ENCODE data around the gene ATAD3A. TPM values are rescaled to one million over a fixed set of nuclear protein-coding genes. Genes with fewer than 3 reads are reported as not detected.

The ATAD3A gene
- total and polyA plus RNA-seq, 9 of the 15 experiments (the other 6 are each of a cell fraction or from before 2014, with no cell fraction given), result 0.10 to 173 (median 36.7) TPM

GRCh38 chr1:1559066-1559465, 47.1 kb downstream of the ATAD3A start:
- DNase-seq (ENCODE audit: extremely low read depth in 1 of 4, low spot score in 3 of 4) (no peak), ATAC-seq (no peak), FAIRE-seq (peak; percentile 48)
- Histone ChIP-seq H3K4me3 (no peak overlapping the region), H3K4me2 (ENCODE audit: insufficient read depth, low read length) (no peak overlapping the region), H3K27ac (ENCODE audit: extremely low read depth, low read depth, low read length) (no peak overlapping the region), H3K9me1 (ENCODE audit: control insufficient read depth, insufficient read depth, low read length) (peaks cover 3% of the 10 kb centered on the region), H3K9ac (ENCODE audit: insufficient read depth in 1 of 2, low read depth in 2 of 2, low read length in 2 of 2) (no peak overlapping the region; a peak in 1 of 4 replicates), H3K36me3 (ENCODE audit: control insufficient read depth, insufficient read depth, low read length) (peaks cover 80% of the 10 kb centered on the region), H2AFZ (ENCODE audit: low read depth, low read length) (no peak overlapping the region), H3K79me2 (ENCODE audit: control insufficient read depth, insufficient read depth, low read length) (peaks cover 48% of the 10 kb centered on the region), H3K4me1 (replicated peaks in 1 of 2; ENCODE audit: control insufficient read depth in 2 of 2, insufficient read depth in 2 of 2, low read length in 2 of 2) (peaks cover 0 to 32% of the 10 kb centered on the region in 2 experiments; a peak in 3 of 5 replicates), H3K27me3 (ENCODE audit: control insufficient read depth in 2 of 2, insufficient read depth in 2 of 2, low read length in 2 of 2) (no peaks in the 10 kb centered on the region), H4K20me1 (replicated peaks; ENCODE audit: control insufficient read depth, insufficient read depth, low read length) (peaks cover 25% of the 10 kb centered on the region; the same call in 1 of the 2 replicates), H3K9me3 (replicated peaks; ENCODE audit: control insufficient read depth, insufficient read depth, low read depth, low read length) (no peaks in the 10 kb centered on the region; the same call in 1 of the 2 replicates)
- CTCF ChIA-PET (ENCODE audit: low intra/inter-chr PET ratio), result no interaction called here
- WGBS (ENCODE audit: insufficient coverage, low coverage, missing lambda C conversion rate), result 85% methylated on average over 17 of the region's 17 CpGs
- TF ChIP-seq RBM14 (IDR thresholded peaks at IDR 0.05; ENCODE audit: borderline replicate concordance, insufficient read depth, low read depth, low read length) (no peak), POLR2G (IDR thresholded peaks at IDR 0.05; ENCODE audit: low read depth, low read length) (peak; percentile 50; the same call in 1 of the 2 replicates), PHB (CRISPR knock-in tag; IDR thresholded peaks at IDR 0.05) (no peak), ZNF584 (CRISPR knock-in tag; IDR thresholded peaks at IDR 0.05; ENCODE audit: low read depth) (no peak), POLR2A (conservative IDR thresholded peaks at IDR 0.05) (peak; percentile 38; the same call in 1 of the 2 replicates)
- POLR2A ChIA-PET, result interaction anchor here (0.5 to 5.0 kb wide), 9 partner anchors 9 to 428 kb away, joined by 3 to 36 read pairs (median 3); no protein-coding TSS in a partner anchor
- in situ Hi-C loops (cut with MboI) (no loop called here), intact Hi-C loops (cut with micrococcal nuclease) (no loop called here)
- no TSS peak for BruUV-seq (replicated peaks)

- no peaks in the 10 kb centered on the region; the same call in 1 of the 2 replicates for H3K9me3 ChIP-seq (replicated peaks; ENCODE audit: control insufficient read depth, insufficient read depth, low read depth, low read length)
- POLR2A ChIA-PET, result interaction anchor here (0.8 to 2.0 kb wide), 2 partner anchors 12 to 92 kb away, joined by 3 to 13 read pairs; no protein-coding TSS in a partner anchor
- no peaks in the 10 kb centered on the region for H3K27me3 ChIP-seq (ENCODE audit: control insufficient read depth in 2 of 2, insufficient read depth in 2 of 2, low read length in 2 of 2)
- peaks cover 48% of the 10 kb centered on the region for H3K79me2 ChIP-seq (ENCODE audit: control insufficient read depth, insufficient read depth, low read length)
- 91% methylated on average over 9 of the region's 9 CpGs for WGBS (ENCODE audit: insufficient coverage, low coverage, missing lambda C conversion rate)
- peaks cover 3 to 26% of the 10 kb centered on the region in 2 experiments; a peak in 4 of 5 replicates for H3K4me1 ChIP-seq (replicated peaks in 1 of 2; ENCODE audit: control insufficient read depth in 2 of 2, insufficient read depth in 2 of 2, low read length in 2 of 2)
- in situ Hi-C loops (cut with MboI), result no loop called here
- peaks cover 80% of the 10 kb centered on the region for H3K36me3 ChIP-seq (ENCODE audit: control insufficient read depth, insufficient read depth, low read length)
- no peak overlapping the region for H3K27ac ChIP-seq (ENCODE audit: extremely low read depth, low read depth, low read length)
- H3K9ac ChIP-seq (ENCODE audit: insufficient read depth in 1 of 2, low read depth in 2 of 2, low read length in 2 of 2), result peak overlapping the region in 1 of 2 experiments; percentile 65; a peak in 2 of 4 replicates
- intact Hi-C loops (cut with micrococcal nuclease), result no loop called here
- no peak overlapping the region for H2AFZ ChIP-seq (ENCODE audit: low read depth, low read length)
- BruUV-seq (replicated peaks), result no TSS peak
- no peak for ATAC-seq
- no peak for DNase-seq (ENCODE audit: extremely low read depth in 1 of 4, low spot score in 3 of 4)
- no peak for FAIRE-seq
- peaks cover 3% of the 10 kb centered on the region for H3K9me1 ChIP-seq (ENCODE audit: control insufficient read depth, insufficient read depth, low read length)
- H3K4me2 ChIP-seq (ENCODE audit: insufficient read depth, low read length), result no peak overlapping the region
- peaks cover 17% of the 10 kb centered on the region; the same call in 1 of the 2 replicates for H4K20me1 ChIP-seq (replicated peaks; ENCODE audit: control insufficient read depth, insufficient read depth, low read length)
- CTCF ChIA-PET (ENCODE audit: low intra/inter-chr PET ratio), result no interaction called here
- H3K4me3 ChIP-seq, result no peak overlapping the region
- peak; percentile 27; the same call in 1 of the 2 replicates for TF ChIP-seq CEBPB (tag; IDR thresholded peaks at IDR 0.05)
- TF ChIP-seq POLR2A (conservative IDR thresholded peaks at IDR 0.05), result peak; percentile 7
- TF ChIP-seq ZNF77 (CRISPR knock-in tag; IDR thresholded peaks at IDR 0.05), result no peak
- peak; percentile 74 for TF ChIP-seq MYNN (IDR thresholded peaks at IDR 0.05)
- TF ChIP-seq MYNN (CRISPR knock-in tag; IDR thresholded peaks at IDR 0.05), result no peak
- TF ChIP-seq FOXM1 (IDR thresholded peaks at IDR 0.05; ENCODE audit: low read depth), result no peak
- TF ChIP-seq FOXM1 (CRISPR knock-in tag; IDR thresholded peaks at IDR 0.05; ENCODE audit: low read depth), result no peak
- no peak for TF ChIP-seq ZFP30 (CRISPR knock-in tag; IDR thresholded peaks at IDR 0.05; ENCODE audit: borderline replicate concordance)
- no peak for TF ChIP-seq TBP (optimal IDR thresholded peaks at IDR 0.05; ENCODE audit: low read depth, low read length)
- TF ChIP-seq TRIM28 (IDR thresholded peaks at IDR 0.05), result no peak
- TF ChIP-seq PHF8 (IDR thresholded peaks at IDR 0.05; ENCODE audit: borderline replicate concordance, low read length), result no peak
- no peak for TF ChIP-seq KLF13 (tag; IDR thresholded peaks at IDR 0.05; ENCODE audit: borderline replicate concordance, low read depth)
- no peak for TF ChIP-seq PHF20 (IDR thresholded peaks at IDR 0.05; ENCODE audit: partially characterized antibody)
- TF ChIP-seq BRD4 (IDR thresholded peaks at IDR 0.05), result no peak
- TF ChIP-seq THRAP3 (IDR thresholded peaks at IDR 0.05; ENCODE audit: borderline replicate concordance), result no peak
- TF ChIP-seq PRPF4 (IDR thresholded peaks at IDR 0.05; ENCODE audit: insufficient read depth, low read depth, low read length, poor library complexity, severe bottlenecking), result no peak
Observed at GRCh38 chr1:1560178-1560577, 48.2 kb downstream of the ATAD3A start.

Data from K562 (cell line).